K562 (cell line): ENCODE data around the gene UBQLN2. TPM values are rescaled to one million over a fixed set of nuclear protein-coding genes. Genes with fewer than 3 reads are reported as not detected.

ENCODE experiments used
- ARID3A ChIP-seq: IDR thresholded peaks from 2 replicates; pipeline ENCODE4 v1.6.1; 2012; ENCODE audit warnings: low read depth, low read length, improper control_type of control experiment, borderline replicate concordance
- EGR1 ChIP-seq: fragments of 450-650 bp; conservative IDR thresholded peaks from 2 replicates; pipeline ENCODE4 v1.6.1; 2017; ENCODE audit warnings: mild to moderate bottlenecking
- HMG20A ChIP-seq: fragments of 450-650 bp; formaldehyde crosslinking; conservative IDR thresholded peaks from 2 replicates; pipeline ENCODE4 v1.4.0; 2020; ENCODE audit warnings: mild to moderate bottlenecking, mixed read lengths
- MTA2 ChIP-seq: fragments of 450-650 bp; IDR thresholded peaks from 2 replicates; pipeline ENCODE4 v1.6.1; 2016; ENCODE audit warnings: low read depth
- RB1 ChIP-seq: fragments of 450-650 bp; IDR thresholded peaks from 2 replicates; pipeline ENCODE4 v1.6.1; 2017; ENCODE audit warnings: low read depth, mild to moderate bottlenecking
- RFX1 ChIP-seq: fragments of 450-650 bp; IDR thresholded peaks from 2 replicates; pipeline ENCODE4 v1.6.1; 2016; ENCODE audit warnings: mild to moderate bottlenecking, moderate library complexity
- RUNX1 ChIP-seq: sonication (generic); IDR thresholded peaks from 2 replicates; pipeline ENCODE4 v1.6.1; 2016; ENCODE audit warnings: antibody characterized with exemption, low read depth
- SMAD3 ChIP-seq: fragments of 450-650 bp; formaldehyde crosslinking; conservative IDR thresholded peaks from 2 replicates; pipeline ENCODE4 v1.4.0; 2020; ENCODE audit warnings: mild to moderate bottlenecking
- ZNF24 ChIP-seq: fragments of 450-650 bp; IDR thresholded peaks from 2 replicates; pipeline ENCODE4 v1.6.1; 2016
- ZNF3 ChIP-seq: fragments of 250-450 bp; sonication (Bioruptor Pico); IDR thresholded peaks from 2 replicates; pipeline ENCODE4 v1.5.0; 2021; ENCODE audit warnings: mild to moderate bottlenecking, moderate library complexity
- ZNF347 ChIP-seq: fragments of 450-650 bp; formaldehyde crosslinking; IDR thresholded peaks from 2 replicates; pipeline ENCODE4 v1.4.0; 2020; ENCODE audit warnings: low read depth, mild to moderate bottlenecking, moderate library complexity
- ZNF354B ChIP-seq: fragments of 250-450 bp; sonication (Bioruptor Pico); IDR thresholded peaks from 2 replicates; pipeline ENCODE4 v1.4.0; 2020
- ZNF551 ChIP-seq: fragments of 250-450 bp; sonication (Bioruptor Pico); IDR thresholded peaks from 2 replicates; pipeline ENCODE4 v1.5.0; 2021; ENCODE audit warnings: mild to moderate bottlenecking, moderate library complexity
- ZNF76 ChIP-seq: fragments of 250-450 bp; sonication (Bioruptor Pico); IDR thresholded peaks from 2 replicates; pipeline ENCODE4 v1.4.0; 2020; ENCODE audit warnings: mild to moderate bottlenecking, moderate library complexity, borderline replicate concordance
- polyA plus RNA-seq, 8 experiments: library from polyadenylated mRNA; depleted of rRNA in 4 of 8; stranded (reverse) in 5 of 8; unstranded in 3 of 8; fragments of >200 nt; fragmentation: Nextera tagmentation in 2 of 8; fragmentation: Illumina TruSeq in 1 of 8; extraction: Ambion mirVana in 2 of 8; extraction: Trizol in 1 of 8; gene quantifications; 2 replicates each; pipeline versions ENCODE4 v1.2.1 to v1.2.3, GENCODE V29; 2011 to 2014; ENCODE audit warnings: inconsistent platforms in 1 of 8, missing spikeins in 1 of 8
- total RNA-seq, 7 experiments: library from RNA; depleted of rRNA in 6 of 7; stranded (reverse); fragments of >200 nt in 6 of 7; fragmentation: Illumina TruSeq in 2 of 7; extraction: Trizol in 2 of 7; gene quantifications; 2 replicates each; pipeline versions ENCODE4 v1.2.1 to v1.2.3, GENCODE V29; 2011 to 2021; ENCODE audit warnings: low replicate concordance in 1 of 7
- TF ChIP-seq, protein P1 (sequence below), 2 experiments: IDR thresholded peaks; 2 replicates each; pipeline ENCODE4 v1.6.1; 2012; ENCODE audit warnings: improper control_type of control experiment in 2 of 2, low read depth in 2 of 2, low read length in 2 of 2, borderline replicate concordance in 1 of 2
- TF ChIP-seq, protein P2 (sequence below): fragments of 250-450 bp; sonication (Bioruptor Pico); IDR thresholded peaks from 2 replicates; pipeline ENCODE4 v1.5.1; 2021; ENCODE audit warnings: mild to moderate bottlenecking
- TF ChIP-seq, protein P3 (sequence below), 2 experiments: fragments of 450-650 bp; IDR thresholded peaks; 2 replicates each; pipeline ENCODE4 v1.6.1; 2018; ENCODE audit warnings: mild to moderate bottlenecking in 2 of 2, low read depth in 1 of 2; ENCODE audit not compliant: partially characterized antibody in 2 of 2
- TF ChIP-seq, protein P4 (sequence below): fragments of 250-450 bp; sonication (Bioruptor Pico); IDR thresholded peaks from 2 replicates; pipeline ENCODE4 v1.9.0; 2021; ENCODE audit warnings: mild to moderate bottlenecking

UBQLN2 gene
- total and polyA plus RNA-seq, 9 of the 15 experiments (the other 6 are each of a cell fraction or from before 2014, with no cell fraction given): 1.5 to 17.9 (median 5.7) TPM

DNA sequence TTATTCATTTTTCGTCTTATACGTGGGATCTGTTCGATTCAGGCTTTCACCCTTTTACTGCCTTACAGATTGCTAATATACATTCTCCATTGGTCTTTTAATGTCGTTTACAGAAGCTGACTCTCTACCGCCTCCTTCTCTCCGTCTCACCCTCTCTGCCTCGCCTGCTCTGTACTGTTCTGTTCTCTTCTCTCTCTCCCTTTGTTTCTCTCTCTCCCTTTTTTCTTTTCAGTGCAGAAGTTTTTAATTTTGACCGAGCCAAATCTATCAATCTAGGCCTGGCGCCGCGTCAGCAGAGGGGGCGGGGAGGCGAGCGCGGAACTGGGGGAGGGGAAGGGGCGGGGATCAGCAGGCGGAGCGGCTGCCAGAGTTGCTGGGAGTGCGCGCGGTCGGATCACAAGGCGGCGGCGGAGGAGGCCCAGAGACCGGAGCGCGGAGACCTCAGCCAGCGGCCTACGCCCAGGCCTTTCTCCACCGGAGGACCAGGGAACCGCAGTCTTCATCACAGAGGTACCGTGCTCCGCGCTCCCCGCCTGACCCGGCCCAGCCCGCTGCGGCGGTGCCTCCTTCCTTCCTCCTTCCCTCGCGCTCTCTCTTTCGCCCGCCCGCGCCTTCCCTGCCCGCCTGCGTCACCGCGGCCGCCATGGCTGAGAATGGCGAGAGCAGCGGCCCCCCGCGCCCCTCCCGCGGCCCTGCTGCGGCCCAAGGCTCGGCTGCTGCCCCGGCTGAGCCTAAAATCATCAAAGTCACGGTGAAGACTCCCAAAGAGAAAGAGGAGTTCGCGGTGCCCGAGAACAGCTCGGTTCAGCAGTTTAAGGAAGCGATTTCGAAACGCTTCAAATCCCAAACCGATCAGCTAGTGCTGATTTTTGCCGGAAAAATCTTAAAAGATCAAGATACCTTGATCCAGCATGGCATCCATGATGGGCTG, at the start of gene UBQLN2 (continued):
- TF ChIP-seq, protein P1, sequence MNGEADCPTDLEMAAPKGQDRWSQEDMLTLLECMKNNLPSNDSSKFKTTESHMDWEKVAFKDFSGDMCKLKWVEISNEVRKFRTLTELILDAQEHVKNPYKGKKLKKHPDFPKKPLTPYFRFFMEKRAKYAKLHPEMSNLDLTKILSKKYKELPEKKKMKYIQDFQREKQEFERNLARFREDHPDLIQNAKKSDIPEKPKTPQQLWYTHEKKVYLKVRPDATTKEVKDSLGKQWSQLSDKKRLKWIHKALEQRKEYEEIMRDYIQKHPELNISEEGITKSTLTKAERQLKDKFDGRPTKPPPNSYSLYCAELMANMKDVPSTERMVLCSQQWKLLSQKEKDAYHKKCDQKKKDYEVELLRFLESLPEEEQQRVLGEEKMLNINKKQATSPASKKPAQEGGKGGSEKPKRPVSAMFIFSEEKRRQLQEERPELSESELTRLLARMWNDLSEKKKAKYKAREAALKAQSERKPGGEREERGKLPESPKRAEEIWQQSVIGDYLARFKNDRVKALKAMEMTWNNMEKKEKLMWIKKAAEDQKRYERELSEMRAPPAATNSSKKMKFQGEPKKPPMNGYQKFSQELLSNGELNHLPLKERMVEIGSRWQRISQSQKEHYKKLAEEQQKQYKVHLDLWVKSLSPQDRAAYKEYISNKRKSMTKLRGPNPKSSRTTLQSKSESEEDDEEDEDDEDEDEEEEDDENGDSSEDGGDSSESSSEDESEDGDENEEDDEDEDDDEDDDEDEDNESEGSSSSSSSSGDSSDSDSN (IDR thresholded peaks at IDR 0.05; ENCODE audit: borderline replicate concordance in 1 of 2, low read depth in 2 of 2, low read length in 2 of 2): peak; percentile 29 to 83; a peak in 2 of 4 replicates
- TF ChIP-seq, protein P2, sequence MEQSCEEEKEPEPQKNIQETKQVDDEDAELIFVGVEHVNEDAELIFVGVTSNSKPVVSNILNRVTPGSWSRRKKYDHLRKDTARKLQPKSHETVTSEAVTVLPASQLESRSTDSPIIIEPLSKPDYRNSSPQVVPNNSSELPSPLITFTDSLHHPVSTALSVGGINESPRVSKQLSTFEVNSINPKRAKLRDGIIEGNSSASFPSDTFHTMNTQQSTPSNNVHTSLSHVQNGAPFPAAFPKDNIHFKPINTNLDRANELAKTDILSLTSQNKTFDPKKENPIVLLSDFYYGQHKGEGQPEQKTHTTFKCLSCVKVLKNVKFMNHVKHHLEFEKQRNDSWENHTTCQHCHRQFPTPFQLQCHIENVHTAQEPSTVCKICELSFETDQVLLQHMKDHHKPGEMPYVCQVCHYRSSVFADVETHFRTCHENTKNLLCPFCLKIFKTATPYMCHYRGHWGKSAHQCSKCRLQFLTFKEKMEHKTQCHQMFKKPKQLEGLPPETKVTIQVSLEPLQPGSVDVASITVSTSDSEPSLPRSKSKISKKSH (CRISPR knock-in tag): no peak
- TF ChIP-seq ZNF76 (CRISPR knock-in tag): no peak
- no peak for TF ChIP-seq RFX1
- TF ChIP-seq RUNX1: no peak
- no peak for TF ChIP-seq ZNF24
- TF ChIP-seq, protein P3, sequence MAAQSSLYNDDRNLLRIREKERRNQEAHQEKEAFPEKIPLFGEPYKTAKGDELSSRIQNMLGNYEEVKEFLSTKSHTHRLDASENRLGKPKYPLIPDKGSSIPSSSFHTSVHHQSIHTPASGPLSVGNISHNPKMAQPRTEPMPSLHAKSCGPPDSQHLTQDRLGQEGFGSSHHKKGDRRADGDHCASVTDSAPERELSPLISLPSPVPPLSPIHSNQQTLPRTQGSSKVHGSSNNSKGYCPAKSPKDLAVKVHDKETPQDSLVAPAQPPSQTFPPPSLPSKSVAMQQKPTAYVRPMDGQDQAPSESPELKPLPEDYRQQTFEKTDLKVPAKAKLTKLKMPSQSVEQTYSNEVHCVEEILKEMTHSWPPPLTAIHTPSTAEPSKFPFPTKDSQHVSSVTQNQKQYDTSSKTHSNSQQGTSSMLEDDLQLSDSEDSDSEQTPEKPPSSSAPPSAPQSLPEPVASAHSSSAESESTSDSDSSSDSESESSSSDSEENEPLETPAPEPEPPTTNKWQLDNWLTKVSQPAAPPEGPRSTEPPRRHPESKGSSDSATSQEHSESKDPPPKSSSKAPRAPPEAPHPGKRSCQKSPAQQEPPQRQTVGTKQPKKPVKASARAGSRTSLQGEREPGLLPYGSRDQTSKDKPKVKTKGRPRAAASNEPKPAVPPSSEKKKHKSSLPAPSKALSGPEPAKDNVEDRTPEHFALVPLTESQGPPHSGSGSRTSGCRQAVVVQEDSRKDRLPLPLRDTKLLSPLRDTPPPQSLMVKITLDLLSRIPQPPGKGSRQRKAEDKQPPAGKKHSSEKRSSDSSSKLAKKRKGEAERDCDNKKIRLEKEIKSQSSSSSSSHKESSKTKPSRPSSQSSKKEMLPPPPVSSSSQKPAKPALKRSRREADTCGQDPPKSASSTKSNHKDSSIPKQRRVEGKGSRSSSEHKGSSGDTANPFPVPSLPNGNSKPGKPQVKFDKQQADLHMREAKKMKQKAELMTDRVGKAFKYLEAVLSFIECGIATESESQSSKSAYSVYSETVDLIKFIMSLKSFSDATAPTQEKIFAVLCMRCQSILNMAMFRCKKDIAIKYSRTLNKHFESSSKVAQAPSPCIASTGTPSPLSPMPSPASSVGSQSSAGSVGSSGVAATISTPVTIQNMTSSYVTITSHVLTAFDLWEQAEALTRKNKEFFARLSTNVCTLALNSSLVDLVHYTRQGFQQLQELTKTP (IDR thresholded peaks at IDR 0.05; ENCODE audit: low read depth in 1 of 2, partially characterized antibody in 2 of 2): peak in 1 of 2 experiments; percentile 47
- no peak for TF ChIP-seq MTA2
- peak; percentile 45; the same call in 1 of the 2 replicates for TF ChIP-seq RB1
- TF ChIP-seq, protein P4, sequence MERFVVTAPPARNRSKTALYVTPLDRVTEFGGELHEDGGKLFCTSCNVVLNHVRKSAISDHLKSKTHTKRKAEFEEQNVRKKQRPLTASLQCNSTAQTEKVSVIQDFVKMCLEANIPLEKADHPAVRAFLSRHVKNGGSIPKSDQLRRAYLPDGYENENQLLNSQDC: no peak
- peak; percentile 73; the same call in 1 of the 2 replicates for TF ChIP-seq ARID3A
- peak; percentile 32; the same call in 1 of the 2 replicates for TF ChIP-seq EGR1
- no peak for TF ChIP-seq ZNF347 (CRISPR knock-in tag)
- TF ChIP-seq ZNF354B (CRISPR knock-in tag): no peak
- TF ChIP-seq ZNF3: no peak
- TF ChIP-seq ZNF551 (CRISPR knock-in tag): no peak
- no peak for TF ChIP-seq HMG20A (CRISPR knock-in tag)
- TF ChIP-seq SMAD3: no peak
